ENCODE measurements around the gene RAC3.

DNA sequence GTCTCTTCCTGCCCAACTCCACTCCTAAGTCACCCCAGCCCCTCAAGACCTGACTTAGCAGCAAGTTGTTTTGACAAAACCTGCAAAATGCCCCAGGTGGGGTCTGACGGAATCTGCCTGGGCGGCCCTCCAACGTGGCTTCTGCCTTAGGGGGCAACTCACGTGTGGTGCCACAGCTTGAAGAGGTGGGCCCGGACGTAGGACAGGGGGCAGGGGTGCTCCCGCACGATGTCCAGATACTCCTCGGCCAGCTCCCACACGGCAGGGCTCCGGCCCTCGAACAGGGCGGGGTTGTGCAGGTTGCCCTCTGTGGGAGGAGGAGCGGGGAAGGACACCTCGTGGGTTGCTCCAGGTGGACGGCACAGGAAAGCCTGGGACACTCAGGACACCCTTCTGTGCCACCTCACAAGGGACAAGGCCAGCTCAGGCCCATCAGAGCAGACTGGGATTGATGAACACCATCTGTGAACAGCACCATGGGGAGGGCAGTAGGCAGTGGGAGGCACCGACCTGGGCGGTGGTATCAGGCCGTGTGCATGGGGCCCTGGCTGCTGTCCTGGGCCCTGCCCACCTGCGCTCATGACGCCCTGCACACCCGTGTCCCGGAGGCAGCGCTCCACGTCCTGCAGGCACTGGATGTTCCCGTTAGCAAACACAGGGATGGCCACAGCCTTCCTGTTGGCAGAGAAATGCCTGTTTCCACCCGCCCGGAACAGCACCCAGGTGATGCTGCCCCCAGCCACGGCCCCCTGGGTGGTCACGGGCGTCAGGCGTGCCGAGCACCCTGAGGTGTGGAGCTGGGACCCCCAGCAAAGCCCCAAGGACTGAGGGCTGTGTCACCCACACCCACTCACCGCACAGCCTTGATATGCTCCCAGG lies 29.8 kb downstream of the RAC3 start:
- TF ChIP-seq CTCF (IDR thresholded peaks at IDR 0.05) (no peak), POLR2A (IDR thresholded peaks at IDR 0.05) (no peak)

All from testis (tissue), 2 donors.